Cardiac septum (tissue), 1 donor: ENCODE measurements around the gene ROCK2. TPM values are rescaled to one million over a fixed set of nuclear protein-coding genes. Genes with fewer than 3 reads are reported as not detected.
"Not testable (repeated sequence)": the region's sequence is repeated elsewhere in the genome, so short reads cannot be mapped to it uniquely, and the experiment has no call there.

Source experiments
- DNase-seq: peaks from one replicate; pipeline ENCODE4 v3.0.0-alpha.2; 2020; ENCODE audit warnings: low spot score
- intact Hi-C: fragments of 100-400 bp; cut with DNase I; formaldehyde crosslinking; loops from one replicate; pipeline ENCODE4 v1.14.0; 2022
- total RNA-seq: library from RNA; stranded (reverse); fragmentation: NEBNext Ultra II Directional; extraction: Animal tissue kit (Norgen Biotek cat#: 25700); gene quantifications from one replicate; pipeline ENCODE4 v1.2.1, GENCODE V29; 2021
- donor health status: DM: no; HTN: no; CAD: no.

The ROCK2 gene
- total RNA-seq, 1 donor from 2014 or later = 48.6 TPM

DNA sequence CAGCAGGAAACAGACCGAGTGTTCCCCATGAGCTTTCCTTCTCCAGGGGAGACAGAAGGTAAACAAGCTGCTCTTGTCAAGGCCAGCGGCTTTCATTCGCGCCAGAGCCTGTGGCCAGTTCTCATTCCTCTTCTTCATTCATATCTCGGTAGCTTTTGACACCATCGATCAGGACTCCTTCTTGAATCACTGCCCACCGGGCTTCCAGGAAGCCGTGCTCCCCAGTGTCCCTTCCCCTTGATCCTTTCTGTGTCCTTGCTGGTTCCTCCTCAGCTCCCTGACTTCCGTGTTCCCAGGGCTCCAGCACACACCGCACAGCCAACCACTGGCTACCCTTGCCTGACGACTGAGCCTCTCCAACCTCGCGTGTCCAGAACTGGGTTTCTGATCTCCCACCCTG lies 175.1 kb downstream of the ROCK2 start:
- intact Hi-C loops = no loop called here
- DNase-seq = no peak

GRCh38 chr2:11168488-11168887 lies 175.9 kb downstream of the ROCK2 start:
- intact Hi-C loops = no loop called here
- DNase-seq = no peak

DNA sequence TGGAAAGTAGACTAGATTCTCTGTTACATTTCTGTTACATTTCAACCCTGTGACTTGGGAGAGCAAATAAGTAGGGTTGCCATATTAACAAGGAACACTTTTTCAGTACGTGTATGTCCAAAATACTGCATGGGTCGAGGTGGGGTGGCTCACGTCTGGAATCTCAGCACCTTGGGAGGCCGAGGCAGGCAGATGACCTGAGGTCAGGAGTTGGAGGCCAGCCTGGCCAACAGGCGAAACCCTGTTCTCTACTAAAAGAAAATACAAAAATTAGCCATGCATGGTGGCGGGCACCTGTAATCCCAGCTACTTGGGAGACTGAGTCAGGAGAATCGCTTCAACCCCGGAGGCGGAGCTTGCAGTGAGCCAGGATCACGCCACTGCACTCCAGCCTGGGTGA lies 178.0 kb downstream of the ROCK2 start:
- intact Hi-C loops = no loop called here
- no peak for DNase-seq

- intact Hi-C loops, DNase-seq: not testable (repeated sequence)
Measured at GRCh38 chr2:11165046-11165445, 179.4 kb downstream of the ROCK2 start.

GRCh38 chr2:11163439-11164317 lies 180.8 kb downstream of the ROCK2 start:
- intact Hi-C loops = no loop called here
- DNase-seq = no peak

DNA sequence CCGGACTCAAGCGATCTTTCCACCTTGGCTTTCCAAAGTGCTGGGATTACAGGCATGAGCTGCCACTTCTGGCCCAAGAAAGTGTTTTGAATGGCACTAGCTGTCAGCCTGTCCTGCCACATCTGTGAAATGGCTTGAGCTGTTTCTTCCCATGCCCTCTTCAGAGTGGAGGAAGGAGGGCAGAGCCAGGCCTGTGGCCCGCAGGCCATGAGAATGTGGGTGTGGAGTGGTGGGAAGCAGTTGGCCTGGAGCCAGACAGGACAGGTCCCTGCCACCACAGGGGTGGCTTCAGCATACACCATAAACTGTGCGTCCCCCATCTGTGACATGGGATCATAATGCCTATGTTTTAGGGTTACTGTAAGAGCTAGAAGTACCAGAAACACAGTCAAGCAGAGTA lies 182.7 kb downstream of the ROCK2 start:
- intact Hi-C loops = no loop called here
- DNase-seq = no peak

DNA sequence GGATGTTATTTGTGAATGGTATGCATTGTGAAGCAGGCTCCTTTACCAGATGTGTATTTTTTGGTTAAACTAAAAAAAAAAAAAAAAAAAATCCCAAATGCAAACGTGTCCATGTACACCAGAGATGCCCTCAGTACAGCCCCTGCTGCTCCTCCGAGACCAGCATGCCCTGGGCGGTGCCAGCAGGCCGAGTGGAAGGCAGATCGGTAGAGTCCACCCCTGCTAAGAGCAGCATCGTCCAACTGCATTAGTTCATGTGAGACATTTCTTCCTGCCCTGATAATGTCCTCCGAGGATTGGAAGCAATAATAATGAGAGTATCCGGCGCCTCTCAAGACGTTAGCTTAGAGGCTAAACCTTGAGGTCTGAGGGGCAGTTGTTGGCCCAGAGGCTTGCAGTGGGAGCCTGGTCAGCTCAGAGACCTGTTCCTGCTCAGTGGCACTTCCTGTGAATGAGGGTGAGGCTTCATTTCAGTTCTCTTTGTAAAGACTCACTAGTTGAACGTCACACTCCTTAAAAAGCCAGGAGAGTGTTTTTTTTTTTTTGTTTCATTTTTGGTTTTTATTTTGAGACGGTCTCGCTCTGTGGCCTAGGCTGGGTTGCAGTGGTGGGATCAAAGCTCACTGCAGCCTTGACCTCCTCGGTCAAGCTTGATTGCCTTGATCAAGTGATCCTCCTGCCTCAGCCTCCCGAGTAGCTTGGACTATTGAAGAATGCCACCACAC lies 183.5 kb downstream of the ROCK2 start:
- intact Hi-C loops = no loop called here
- DNase-seq = no peak

DNA sequence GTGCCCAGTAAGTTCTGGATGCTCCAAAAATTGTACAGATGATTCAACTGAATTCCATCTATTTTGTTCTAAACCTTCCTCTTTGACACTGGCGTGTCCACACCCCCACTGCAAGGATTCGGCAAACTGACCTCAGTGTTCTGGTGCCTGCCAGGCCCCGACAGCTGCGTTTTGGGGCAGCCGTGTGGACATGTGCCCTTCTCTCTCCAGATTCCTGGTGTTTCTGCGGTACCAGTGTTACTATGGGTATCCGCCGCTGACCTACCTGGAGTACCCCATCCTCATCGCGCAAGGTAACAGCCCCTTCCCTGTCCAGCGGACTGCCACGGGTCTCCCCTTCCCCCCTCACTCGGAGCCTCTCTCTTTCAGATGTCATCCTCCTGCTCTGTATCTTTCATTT lies 184.2 kb downstream of the ROCK2 start:
- intact Hi-C loops = no loop called here
- DNase-seq = no peak

DNA sequence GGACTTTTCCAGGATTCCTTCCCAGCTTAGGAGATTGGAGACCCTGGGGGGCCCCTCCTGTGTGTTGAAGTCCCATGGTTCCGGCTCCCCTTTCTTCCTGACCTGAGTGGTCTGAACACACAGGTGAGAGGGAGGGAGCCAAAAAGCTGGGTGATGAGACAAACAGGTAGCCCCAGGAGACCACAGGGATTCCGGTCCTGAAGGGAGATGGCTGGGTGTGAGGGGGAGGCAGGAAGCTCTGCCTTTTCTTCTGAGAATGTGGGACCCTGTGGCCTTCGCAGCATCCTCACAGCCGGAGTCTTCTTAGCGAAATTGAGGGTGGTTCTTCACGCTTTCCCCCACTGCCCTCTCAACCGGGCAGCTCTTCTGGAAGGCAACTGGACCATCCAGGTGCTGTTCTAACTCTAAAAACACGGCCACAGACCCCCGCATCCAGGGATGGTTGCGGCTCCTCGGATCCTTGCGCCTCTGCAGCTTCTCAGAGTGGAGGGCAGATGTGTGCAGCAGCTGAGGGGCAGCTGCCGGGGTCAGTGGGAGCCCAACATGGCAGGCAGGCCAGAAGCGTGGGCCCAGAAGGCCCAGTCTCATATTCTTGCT lies 184.8 kb downstream of the ROCK2 start:
- intact Hi-C loops = loop anchor here (10.0 kb wide), 1 partner anchor 245 kb away; no protein-coding TSS in a partner anchor
- DNase-seq = no peak

GRCh38 chr2:11158916-11159573 lies 185.4 kb downstream of the ROCK2 start:
- DNase-seq = no peak

DNA sequence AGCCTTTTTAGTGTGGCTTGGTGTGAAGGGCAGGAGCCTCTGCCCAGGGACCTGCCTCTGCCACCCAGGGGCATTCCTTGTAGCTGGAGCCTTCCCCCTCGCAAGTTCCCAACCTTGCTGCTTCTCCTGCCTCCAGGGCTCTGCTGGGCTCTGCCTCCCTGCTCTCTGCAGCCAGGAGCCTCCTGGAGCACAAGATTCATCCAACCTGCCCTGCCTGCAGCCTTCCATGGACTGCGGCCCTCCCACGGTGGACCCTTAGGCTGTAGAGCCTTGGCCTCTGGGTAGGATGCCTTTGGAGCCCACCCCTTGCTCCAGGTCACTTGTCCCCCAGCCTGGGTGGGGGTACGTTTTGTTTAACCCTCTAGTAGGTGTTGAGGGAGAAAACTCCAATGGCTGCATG lies 186.7 kb downstream of the ROCK2 start:
- DNase-seq = no peak
- intact Hi-C loops = loop anchor here (10.0 kb wide), 1 partner anchor 247 kb away; no protein-coding TSS in a partner anchor

More at GRCh38 chr2:11158916-11159573, 185.4 kb downstream of the ROCK2 start:
- intact Hi-C loops = loop anchor here (10.0 kb wide), 1 partner anchor 246 kb away; no protein-coding TSS in a partner anchor

- no peak for DNase-seq
- intact Hi-C loops = loop anchor here (10.0 kb wide), 1 partner anchor 248 kb away; no protein-coding TSS in a partner anchor
Measured at GRCh38 chr2:11157296-11157695, 187.1 kb downstream of the ROCK2 start.

DNA sequence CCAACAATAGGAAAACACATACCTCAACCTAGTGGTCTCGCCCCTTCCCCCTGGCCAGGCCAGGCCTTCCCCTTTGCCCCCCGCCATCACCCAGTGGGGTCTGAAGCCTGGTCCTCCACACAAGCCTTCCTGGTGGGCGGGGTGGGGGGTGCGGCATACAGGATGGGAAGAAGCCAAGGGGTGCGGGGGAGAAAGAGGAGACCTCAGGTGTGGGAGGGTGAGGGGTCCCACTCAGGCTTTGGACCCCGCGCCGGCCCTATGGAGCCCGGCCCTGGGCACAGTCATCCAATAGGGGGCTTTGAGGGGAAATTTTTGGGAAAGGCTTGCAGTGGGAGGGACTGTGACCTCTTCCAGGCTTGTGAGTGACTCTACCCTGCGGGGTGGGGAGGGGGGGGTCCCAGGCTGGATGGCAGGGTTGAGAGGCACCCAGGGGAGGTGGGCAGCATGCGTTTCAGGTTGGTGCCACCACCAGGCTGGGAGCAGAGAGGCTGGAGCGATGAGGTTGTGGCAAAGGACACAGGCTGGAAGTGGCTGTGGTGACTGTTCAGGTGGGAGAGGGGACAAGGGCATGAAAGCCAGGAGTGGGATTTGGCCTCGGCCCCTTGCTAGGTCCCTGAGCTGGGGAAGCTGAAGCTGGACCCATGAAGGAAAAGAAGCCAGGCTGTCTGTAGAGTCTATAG lies 187.9 kb downstream of the ROCK2 start:
- intact Hi-C loops = loop anchor here (10.0 kb wide), 1 partner anchor 248 kb away; no protein-coding TSS in a partner anchor
- no peak for DNase-seq

- no peak for DNase-seq
- intact Hi-C loops = loop anchor here (2.0 to 10.0 kb wide), 2 partner anchors 187 to 249 kb away; no protein-coding TSS in a partner anchor
Measured at GRCh38 chr2:11155381-11156035, 188.9 kb downstream of the ROCK2 start, which contains the start of gene SLC66A3. Gene SLC66A3 (plus strand): TSS chr2:11155467. CDS start chr2:11155547, 80 bp downstream.

GRCh38 chr2:11154923-11155380 lies 189.5 kb downstream of the ROCK2 start:
- DNase-seq = peak; percentile 99
- intact Hi-C loops = loop anchor here (2.0 to 10.0 kb wide), 2 partner anchors 188 to 250 kb away; no protein-coding TSS in a partner anchor

- DNase-seq = no peak
- intact Hi-C loops = loop anchor here (2.0 to 10.0 kb wide), 2 partner anchors 189 to 251 kb away; no protein-coding TSS in a partner anchor
Measured at GRCh38 chr2:11154016-11154922, 190.2 kb downstream of the ROCK2 start.

DNA sequence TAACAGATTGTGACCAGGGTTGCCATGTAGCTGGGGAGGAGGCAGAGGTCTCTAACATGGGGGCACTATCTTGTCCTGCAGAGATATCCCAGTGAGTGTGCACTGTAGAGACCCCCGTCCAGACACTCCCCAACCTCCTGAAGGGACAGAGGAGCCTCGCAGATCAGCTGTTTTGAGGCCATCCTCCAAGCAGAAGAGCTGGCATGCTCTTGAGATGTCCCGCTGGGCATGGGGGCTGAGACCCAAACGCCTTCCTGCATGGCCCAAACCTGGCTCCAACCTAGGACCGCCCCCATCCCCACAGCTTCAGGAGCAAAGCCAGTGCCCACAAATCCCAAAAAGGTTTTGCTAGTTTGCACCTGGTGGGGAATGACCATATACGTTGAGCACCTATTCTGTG lies 191.8 kb downstream of the ROCK2 start:
- intact Hi-C loops = loop anchor here (10.0 kb wide), 1 partner anchor 252 kb away; no protein-coding TSS in a partner anchor
- DNase-seq = no peak
